B cell (primary cell): Measurements from ENCODE around the gene MAP7. TPM values are rescaled to one million over a fixed set of nuclear protein-coding genes. Genes with fewer than 3 reads are reported as not detected.
"Not testable (repeated sequence)": the region's sequence is repeated elsewhere in the genome, so short reads cannot be mapped to it uniquely, and the experiment has no call there.

Experiments used
- ATAC-seq: fragments of 200-7000 bp; cut with Tn5 transposase; one replicate; pipeline ENCODE4 v1.10.0; 2021; ENCODE audit warnings: low read depth, mild to moderate bottlenecking, moderate number of reproducible peaks, moderate library complexity
- CTCF ChIA-PET: fragments of 350-600 bp; sonication (Branson Sonifier 250); formaldehyde crosslinking; loops from one replicate; lab custom pipeline; 2021; ENCODE audit warnings: antibody characterized with exemption, inconsistent platforms; lab: Charles Lee
- POLR2A ChIA-PET: fragments of 350-600 bp; sonication (Branson Sonifier 250); formaldehyde crosslinking; loops from one replicate; lab custom pipeline; 2021; ENCODE audit warnings: antibody characterized with exemption; lab: Charles Lee
- DNase-seq: peaks from one replicate; pipeline ENCODE4 v3.0.0; 2013
- H2AFZ ChIP-seq: 2 replicates; pipeline ENCODE4 v1.6.1; 2012; ENCODE audit warnings: mild to moderate bottlenecking, low read depth, low read length; ENCODE audit not compliant: insufficient read depth, poor library complexity, severe bottlenecking
- H3K27ac ChIP-seq, 2 donors: 1 replicate in 1 of 2; 2 replicates in 1 of 2; pipeline ENCODE4 v1.5.1; 2012 to 2013; ENCODE audit warnings: low read length in 2 of 2, mild to moderate bottlenecking in 2 of 2, moderate library complexity in 1 of 2
- H3K27me3 ChIP-seq, 4 experiments: fragments of 200-600 bp in 1 of 4; sonication (generic) in 1 of 4; replicated peaks in 1 of 4; 1 replicate in 2 of 4; 2 replicates in 2 of 4; pipeline versions ENCODE4 v1.6.1 to v1.7.0; 2013 to 2016; ENCODE audit warnings: low read length in 3 of 4, mild to moderate bottlenecking in 2 of 4, mixed read lengths in 1 of 4, moderate library complexity in 1 of 4; ENCODE audit not compliant: insufficient read depth in 4 of 4, control insufficient read depth in 3 of 4; ENCODE audit errors: control extremely low read depth in 1 of 4
- H3K36me3 ChIP-seq, 2 experiments: replicated peaks in 1 of 2; 1 replicate in 1 of 2; 2 replicates in 1 of 2; pipeline versions ENCODE4 v1.6.1 to v1.7.1; 2013; ENCODE audit warnings: low read length in 1 of 2; ENCODE audit not compliant: insufficient read depth in 2 of 2, control insufficient read depth in 1 of 2; ENCODE audit errors: control extremely low read depth in 1 of 2, extremely low read depth in 1 of 2
- H3K4me1 ChIP-seq, 2 donors: fragments of 200-600 bp in 1 of 2; sonication (generic) in 1 of 2; 1 replicate in 1 of 2; 2 replicates in 1 of 2; pipeline versions ENCODE4 v1.5.1 to v1.6.1; 2013 to 2017; ENCODE audit warnings: low read length in 2 of 2; ENCODE audit not compliant: control insufficient read depth in 2 of 2, insufficient read depth in 2 of 2
- H3K4me2 ChIP-seq: replicated peaks from 2 replicates; pipeline ENCODE3; 2012; ENCODE audit warnings: mild to moderate bottlenecking, low read depth, low read length; ENCODE audit not compliant: poor library complexity, severe bottlenecking
- H3K4me3 ChIP-seq, 5 experiments: fragments of 200-600 bp in 1 of 5; sonication (generic) in 1 of 5; 1 replicate in 3 of 5; 2 replicates in 2 of 5; pipeline versions ENCODE4 v1.5.1 to v1.7.0; 2011 to 2016; ENCODE audit warnings: low read length in 4 of 5, mild to moderate bottlenecking in 4 of 5, low read depth in 2 of 5, control low read depth in 1 of 5, moderate library complexity in 1 of 5; ENCODE audit not compliant: insufficient read depth in 1 of 5; ENCODE audit errors: control extremely low read depth in 1 of 5, extremely low read depth in 1 of 5
- H3K79me2 ChIP-seq: fragments of 200-600 bp; sonication (generic); one replicate; pipeline ENCODE4 v1.6.0; 2016; ENCODE audit warnings: low read length; ENCODE audit not compliant: control insufficient read depth, insufficient read depth
- H3K9ac ChIP-seq: fragments of 200-600 bp; sonication (generic); 2 replicates; pipeline ENCODE4 v1.6.1; 2017; ENCODE audit warnings: mild to moderate bottlenecking, low read length, moderate library complexity
- H3K9me3 ChIP-seq, 3 donors: one replicate each; pipeline versions ENCODE4 v1.6.1 to v1.7.1; 2013; ENCODE audit warnings: low read length in 2 of 3; ENCODE audit not compliant: control insufficient read depth in 2 of 3, insufficient read depth in 1 of 3; ENCODE audit errors: control extremely low read depth in 1 of 3
- H4K20me1 ChIP-seq: 2 replicates; pipeline ENCODE4 v1.6.0; 2012; ENCODE audit warnings: mild to moderate bottlenecking, low read length; ENCODE audit not compliant: insufficient read depth, control insufficient read depth, poor library complexity, severe bottlenecking
- H3K27ac Mint-ChIP-seq: one replicate; pipeline ENCODE4 v1.8.0; 2021; ENCODE audit warnings: mixed read lengths
- H3K27me3 Mint-ChIP-seq: one replicate; pipeline ENCODE4 v1.8.0; 2021; ENCODE audit warnings: mixed read lengths
- H3K4me1 Mint-ChIP-seq: one replicate; pipeline ENCODE4 v1.8.0; 2021; ENCODE audit warnings: mixed read lengths
- H3K4me3 Mint-ChIP-seq: one replicate; pipeline ENCODE4 v1.8.0; 2021; ENCODE audit warnings: mixed read lengths
- H3K9me3 Mint-ChIP-seq: one replicate; pipeline ENCODE4 v1.8.0; 2022; ENCODE audit warnings: mixed read lengths; ENCODE audit not compliant: insufficient read depth
- CTCF ChIP-seq: fragments of 200-600 bp; IDR thresholded peaks from one replicate; pipeline ENCODE4 v1.8.0; 2022; ENCODE audit warnings: antibody characterized with exemption, mild to moderate bottlenecking
- EZH2 ChIP-seq: IDR thresholded peaks from 2 replicates; pipeline ENCODE4 v1.6.1; 2012; ENCODE audit warnings: borderline replicate concordance, low read depth, mild to moderate bottlenecking, moderate library complexity, low read length; ENCODE audit not compliant: insufficient read depth, poor library complexity, severe bottlenecking
- WGBS: methylation state at CpG from one replicate; pipeline ENCODE4 v1.1.5; 2013; ENCODE audit warnings: missing lambda C conversion rate; ENCODE audit not compliant: insufficient coverage; 5-methylcytosine and 5-hydroxymethylcytosine counted together
- intact Hi-C: fragments of 100-400 bp; cut with micrococcal nuclease; formaldehyde crosslinking; loops from one replicate; pipeline ENCODE4 v1.10.0; 2022
- polyA plus RNA-seq: library from polyadenylated mRNA; depleted of rRNA; stranded (reverse); fragments of >200 nt; gene quantifications from 2 replicates; pipeline ENCODE4 v1.2.3, GENCODE V29; 2012
- total RNA-seq, 2 donors: library from RNA; stranded (reverse); fragments of 120-200 nt in 1 of 2; gene quantifications; 1 replicate in 1 of 2; 2 replicates in 1 of 2; pipeline versions ENCODE4 v1.2.3 to v1.2.4, GENCODE V29; 2013 to 2022

MAP7 gene
- total and polyA plus RNA-seq, 2 donors (not counting 1 experiment from before 2014, with no cell fraction given): 0.34 to 0.64 TPM

- ChIA-PET CTCF (no interaction called here), POLR2A (no interaction called here)
- no peaks in the 10 kb centered on the region for H3K36me3 ChIP-seq
- no peak overlapping the region for H3K4me3 ChIP-seq
- H3K9me3 Mint-ChIP-seq: no peaks in the 10 kb centered on the region
- H2AFZ ChIP-seq: no peak overlapping the region
- DNase-seq (no peak), ATAC-seq (no peak)
- 80% methylated on average over 1 of the region's 3 CpGs for WGBS
- H3K9me3 ChIP-seq: no peaks in the 10 kb centered on the region
- H4K20me1 ChIP-seq: no peaks in the 10 kb centered on the region
- no peak overlapping the region for H3K27ac Mint-ChIP-seq
- no peak overlapping the region for H3K9ac ChIP-seq
- no peak overlapping the region for H3K4me2 ChIP-seq
- H3K27me3 ChIP-seq: no peaks in the 10 kb centered on the region
- peaks cover 10% of the 10 kb centered on the region for H3K27me3 Mint-ChIP-seq
- no peaks in the 10 kb centered on the region for H3K79me2 ChIP-seq
- H3K4me1 Mint-ChIP-seq: peaks cover 18% of the 10 kb centered on the region
- intact Hi-C loops: no loop called here
- TF ChIP-seq CTCF: no peak
- TF ChIP-seq EZH2: no peak
- H3K4me3 Mint-ChIP-seq: no peak overlapping the region
- H3K27ac ChIP-seq: no peak overlapping the region
- H3K4me1 ChIP-seq: peaks cover 15 to 18% of the 10 kb centered on the region in 2 donors
Measured at GRCh38 chr6:136499370-136499769, 50.9 kb downstream of the MAP7 start.

GRCh38 chr6:136496449-136496848 is 53.8 kb downstream of the MAP7 start:
- H3K4me1 Mint-ChIP-seq, H3K79me2 ChIP-seq, H3K36me3 ChIP-seq, DNase-seq, H3K27ac Mint-ChIP-seq, H3K9me3 ChIP-seq, H3K27me3 Mint-ChIP-seq, H3K27ac ChIP-seq, H3K4me1 ChIP-seq, ATAC-seq, H3K9me3 Mint-ChIP-seq, H3K27me3 ChIP-seq, H3K4me3 ChIP-seq, H3K9ac ChIP-seq, H2AFZ ChIP-seq, H4K20me1 ChIP-seq, CTCF ChIA-PET, H3K4me3 Mint-ChIP-seq, POLR2A ChIA-PET, intact Hi-C loops, H3K4me2 ChIP-seq: not testable (repeated sequence)
- WGBS: no CpG with 5 or more reads among the region's 2 CpGs
